NCI-H524 treated with DMSO at 0.1 percent for 48 hours (cell line): ENCODE data around the gene TMEM59L.

Experiments
- DNase-seq: peaks from one replicate; lab custom pipeline; 2025; lab: John Stamatoyannopoulos, UW

Gene TMEM59L

GRCh38 chr19:18637673-18638630 lies 25.3 kb downstream of the TMEM59L start:
- no peak for DNase-seq

- DNase-seq, result no peak
Observed at GRCh38 chr19:18639706-18640243, 27.1 kb downstream of the TMEM59L start.

GRCh38 chr19:18644196-18645034 lies 31.7 kb downstream of the TMEM59L start:
- DNase-seq, result no peak

- no peak for DNase-seq
Observed at GRCh38 chr19:18645035-18645511, 32.4 kb downstream of the TMEM59L start.

GRCh38 chr19:18646535-18647370 lies 34.1 kb downstream of the TMEM59L start:
- no peak for DNase-seq

- DNase-seq, result no peak
Observed at GRCh38 chr19:18647371-18647767, 34.7 kb downstream of the TMEM59L start.

GRCh38 chr19:18647807-18648206 lies 35.1 kb downstream of the TMEM59L start:
- no peak for DNase-seq

GRCh38 chr19:18648973-18649315 lies 36.3 kb downstream of the TMEM59L start:
- no peak for DNase-seq

GRCh38 chr19:18649371-18650020 lies 36.8 kb downstream of the TMEM59L start:
- DNase-seq, result peak; percentile 51

- DNase-seq, result no peak
Observed at GRCh38 chr19:18650021-18650390, 37.3 kb downstream of the TMEM59L start.

GRCh38 chr19:18650468-18651041 lies 37.9 kb downstream of the TMEM59L start:
- DNase-seq, result no peak

GRCh38 chr19:18651300-18651699 lies 38.6 kb downstream of the TMEM59L start:
- no peak for DNase-seq

GRCh38 chr19:18651733-18652132 lies 39.1 kb downstream of the TMEM59L start:
- DNase-seq, result peak; percentile 58

- no peak for DNase-seq
Observed at GRCh38 chr19:18653853-18654252, 41.2 kb downstream of the TMEM59L start.

- DNase-seq, result no peak
Observed at GRCh38 chr19:18654469-18654868, 41.8 kb downstream of the TMEM59L start.

GRCh38 chr19:18655173-18655844 lies 42.6 kb downstream of the TMEM59L start:
- no peak for DNase-seq

- DNase-seq, result no peak
Observed at GRCh38 chr19:18656337-18657086, 43.8 kb downstream of the TMEM59L start.

GRCh38 chr19:18657590-18658365 lies 45.1 kb downstream of the TMEM59L start:
- no peak for DNase-seq
